WTC11 (cell line): ENCODE measurements around the gene TMA7. TPM values are rescaled to one million over a fixed set of nuclear protein-coding genes. Genes with fewer than 3 reads are reported as not detected.
A peak's percentile ranks its signal among the peaks of the same experiment; 100 is the strongest.

ENCODE experiments used
- ATAC-seq: fragments of 200-7000 bp; cut with Tn5 transposase; 2 replicates; pipeline ENCODE4 v1.10.0; 2021; ENCODE audit warnings: mild to moderate bottlenecking, moderate library complexity
- CTCF ChIA-PET: fragments of 300-600 bp; sonication (Branson Sonifier 250); formaldehyde crosslinking; loops from one replicate; lab custom pipeline; 2021; ENCODE audit warnings: antibody characterized with exemption; lab: Charles Lee
- POLR2A ChIA-PET: fragments of 350-600 bp; sonication (Branson Sonifier 250); formaldehyde crosslinking; loops from one replicate; lab custom pipeline; 2021; ENCODE audit warnings: antibody characterized with exemption; lab: Charles Lee
- DNase-seq: peaks from one replicate; pipeline ENCODE4 v3.0.0; 2021; ENCODE audit warnings: low spot score
- H3K27ac Mint-ChIP-seq: 2 replicates; pipeline ENCODE4 v1.8.0; 2021; ENCODE audit warnings: mixed read lengths
- H3K27me3 Mint-ChIP-seq: 2 replicates; pipeline ENCODE4 v1.8.0; 2021; ENCODE audit warnings: low read depth, mild to moderate bottlenecking, moderate library complexity, mixed read lengths
- H3K36me3 Mint-ChIP-seq: 2 replicates; pipeline ENCODE4 v1.8.0; 2021; ENCODE audit warnings: mixed read lengths
- H3K4me1 Mint-ChIP-seq: 2 replicates; pipeline ENCODE4 v1.8.0; 2022; ENCODE audit warnings: mixed read lengths
- H3K4me3 Mint-ChIP-seq: 2 replicates; pipeline ENCODE4 v1.8.0; 2021; ENCODE audit warnings: mild to moderate bottlenecking, moderate library complexity, mixed read lengths
- H3K9me3 Mint-ChIP-seq: 2 replicates; pipeline ENCODE4 v1.8.0; 2021; ENCODE audit warnings: mixed read lengths
- CDX4 ChIP-seq: fragments of 250-450 bp; sonication (Bioruptor Pico); IDR thresholded peaks from 2 replicates; pipeline ENCODE4 v1.9.0; 2021; ENCODE audit warnings: moderate library complexity, mild to moderate bottlenecking, inconsistent platforms, borderline replicate concordance
- ERG ChIP-seq: fragments of 250-450 bp; sonication (Bioruptor Pico); IDR thresholded peaks from 2 replicates; pipeline ENCODE4 v1.8.0; 2021; ENCODE audit warnings: mild to moderate bottlenecking
- ETV6 ChIP-seq: sonication (generic); formaldehyde crosslinking; IDR thresholded peaks from 2 replicates; pipeline ENCODE4 v1.8.1; 2022; ENCODE audit warnings: mild to moderate bottlenecking, missing genetic modification reagents
- FOXJ3 ChIP-seq: sonication (generic); formaldehyde crosslinking; IDR thresholded peaks from 2 replicates; pipeline ENCODE4 v1.9.0; 2021; ENCODE audit warnings: missing genetic modification reagents, mild to moderate bottlenecking, borderline replicate concordance
- GRHL2 ChIP-seq: fragments of 250-450 bp; sonication (Bioruptor Pico); IDR thresholded peaks from 2 replicates; pipeline ENCODE4 v1.8.0; 2022; ENCODE audit warnings: mild to moderate bottlenecking, moderate library complexity; ENCODE audit not compliant: insufficient replicate concordance, severe bottlenecking
- HMGXB4 ChIP-seq: sonication (generic); formaldehyde crosslinking; IDR thresholded peaks from 2 replicates; pipeline ENCODE4 v1.8.1; 2023; ENCODE audit warnings: mild to moderate bottlenecking, moderate library complexity, missing genetic modification reagents
- NFE2L1 ChIP-seq: sonication (generic); formaldehyde crosslinking; IDR thresholded peaks from 2 replicates; pipeline ENCODE4 v1.8.1; 2023; ENCODE audit warnings: missing genetic modification reagents
- PRDM15 ChIP-seq: sonication (generic); formaldehyde crosslinking; IDR thresholded peaks from 2 replicates; pipeline ENCODE4 v1.8.0; 2022; ENCODE audit warnings: missing genetic modification reagents
- SP1 ChIP-seq: sonication (generic); formaldehyde crosslinking; conservative IDR thresholded peaks from 2 replicates; pipeline ENCODE4 v1.8.1; 2022; ENCODE audit warnings: missing genetic modification reagents
- ZBTB21 ChIP-seq: sonication (generic); formaldehyde crosslinking; IDR thresholded peaks from 2 replicates; pipeline ENCODE4 v1.8.1; 2023; ENCODE audit warnings: mild to moderate bottlenecking, missing genetic modification reagents, borderline replicate concordance
- ZNF121 ChIP-seq: sonication (generic); formaldehyde crosslinking; IDR thresholded peaks from 2 replicates; pipeline ENCODE4 v1.8.0; 2023; ENCODE audit warnings: missing genetic modification reagents
- ZNF219 ChIP-seq: sonication (generic); formaldehyde crosslinking; IDR thresholded peaks from 2 replicates; pipeline ENCODE4 v1.8.0; 2023; ENCODE audit warnings: missing genetic modification reagents, mild to moderate bottlenecking, borderline replicate concordance
- ZNF512 ChIP-seq: sonication (generic); formaldehyde crosslinking; IDR thresholded peaks from 2 replicates; pipeline ENCODE4 v1.8.1; 2022; ENCODE audit warnings: missing genetic modification reagents, borderline replicate concordance
- total RNA-seq: library from RNA; stranded (reverse); gene quantifications from 3 replicates; pipeline ENCODE4 v1.2.3, GENCODE V29; 2021
- TF ChIP-seq, protein P1 (sequence below): sonication (generic); formaldehyde crosslinking; IDR thresholded peaks from 2 replicates; pipeline ENCODE4 v1.8.1; 2023; ENCODE audit warnings: mild to moderate bottlenecking, missing genetic modification reagents
- TF ChIP-seq, protein P2 (sequence below): sonication (generic); formaldehyde crosslinking; IDR thresholded peaks from 2 replicates; pipeline ENCODE4 v1.8.1; 2023; ENCODE audit warnings: mild to moderate bottlenecking, missing genetic modification reagents, moderate library complexity
- TF ChIP-seq, protein P3 (sequence below): sonication (generic); formaldehyde crosslinking; IDR thresholded peaks from 2 replicates; pipeline ENCODE4 v1.8.0; 2023; ENCODE audit warnings: missing genetic modification reagents, mild to moderate bottlenecking, borderline replicate concordance
- TF ChIP-seq, protein P4 (sequence below): sonication (generic); formaldehyde crosslinking; IDR thresholded peaks from 2 replicates; pipeline ENCODE4 v1.8.0; 2022; ENCODE audit warnings: mild to moderate bottlenecking, missing genetic modification reagents

Gene TMA7
- total RNA-seq, 1 experiment from 2014 or later, result 318 TPM

- Mint-ChIP-seq H3K27ac (peak overlapping the region; percentile 97), H3K9me3 (no peaks in the 10 kb centered on the region), H3K36me3 (peaks cover 25% of the 10 kb centered on the region), H3K4me3 (peak overlapping the region; percentile 7), H3K27me3 (no peaks in the 10 kb centered on the region), H3K4me1 (peaks cover 21% of the 10 kb centered on the region)
- ChIA-PET POLR2A (interaction anchor here (0.9 to 2.1 kb wide), 3 partner anchors 19 to 82 kb away, joined by 3 to 8 read pairs (median 7); partner anchors contain the start of gene ATRIP), CTCF (interaction anchor here (0.8 to 3.0 kb wide), 7 partner anchors 7 to 91 kb away, joined by 5 to 23 read pairs (median 11); partner anchors contain the start of gene PFKFB4)
- ATAC-seq, result peak; percentile 94
- DNase-seq, result peak; percentile 92
- TF ChIP-seq, protein P1, sequence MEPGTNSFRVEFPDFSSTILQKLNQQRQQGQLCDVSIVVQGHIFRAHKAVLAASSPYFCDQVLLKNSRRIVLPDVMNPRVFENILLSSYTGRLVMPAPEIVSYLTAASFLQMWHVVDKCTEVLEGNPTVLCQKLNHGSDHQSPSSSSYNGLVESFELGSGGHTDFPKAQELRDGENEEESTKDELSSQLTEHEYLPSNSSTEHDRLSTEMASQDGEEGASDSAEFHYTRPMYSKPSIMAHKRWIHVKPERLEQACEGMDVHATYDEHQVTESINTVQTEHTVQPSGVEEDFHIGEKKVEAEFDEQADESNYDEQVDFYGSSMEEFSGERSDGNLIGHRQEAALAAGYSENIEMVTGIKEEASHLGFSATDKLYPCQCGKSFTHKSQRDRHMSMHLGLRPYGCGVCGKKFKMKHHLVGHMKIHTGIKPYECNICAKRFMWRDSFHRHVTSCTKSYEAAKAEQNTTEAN (CRISPR knock-in tag), result no peak
- TF ChIP-seq ZNF121 (0 out of 2 replicates have a peak, but pooled peaks have one; percentile 13), ZNF219 (CRISPR knock-in tag) (no peak), PRDM15 (CRISPR knock-in tag) (peak; percentile 42), ZBTB21 (no peak), FOXJ3 (CRISPR knock-in tag) (no peak), GRHL2 (CRISPR knock-in tag) (no peak), HMGXB4 (CRISPR knock-in tag) (0 out of 2 replicates have a peak, but pooled peaks have one; percentile 18), SP1 (CRISPR knock-in tag) (peak; percentile 75), ETV6 (CRISPR knock-in tag) (peak; percentile 90), ZNF512 (CRISPR knock-in tag) (no peak), ERG (CRISPR knock-in tag) (no peak), NFE2L1 (CRISPR knock-in tag) (peak; percentile 99), CDX4 (no peak)
- TF ChIP-seq, protein P2, sequence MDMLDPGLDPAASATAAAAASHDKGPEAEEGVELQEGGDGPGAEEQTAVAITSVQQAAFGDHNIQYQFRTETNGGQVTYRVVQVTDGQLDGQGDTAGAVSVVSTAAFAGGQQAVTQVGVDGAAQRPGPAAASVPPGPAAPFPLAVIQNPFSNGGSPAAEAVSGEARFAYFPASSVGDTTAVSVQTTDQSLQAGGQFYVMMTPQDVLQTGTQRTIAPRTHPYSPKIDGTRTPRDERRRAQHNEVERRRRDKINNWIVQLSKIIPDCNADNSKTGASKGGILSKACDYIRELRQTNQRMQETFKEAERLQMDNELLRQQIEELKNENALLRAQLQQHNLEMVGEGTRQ (CRISPR knock-in tag), result 0 out of 2 replicates have a peak, but pooled peaks have one; percentile 45
- TF ChIP-seq, protein P3, sequence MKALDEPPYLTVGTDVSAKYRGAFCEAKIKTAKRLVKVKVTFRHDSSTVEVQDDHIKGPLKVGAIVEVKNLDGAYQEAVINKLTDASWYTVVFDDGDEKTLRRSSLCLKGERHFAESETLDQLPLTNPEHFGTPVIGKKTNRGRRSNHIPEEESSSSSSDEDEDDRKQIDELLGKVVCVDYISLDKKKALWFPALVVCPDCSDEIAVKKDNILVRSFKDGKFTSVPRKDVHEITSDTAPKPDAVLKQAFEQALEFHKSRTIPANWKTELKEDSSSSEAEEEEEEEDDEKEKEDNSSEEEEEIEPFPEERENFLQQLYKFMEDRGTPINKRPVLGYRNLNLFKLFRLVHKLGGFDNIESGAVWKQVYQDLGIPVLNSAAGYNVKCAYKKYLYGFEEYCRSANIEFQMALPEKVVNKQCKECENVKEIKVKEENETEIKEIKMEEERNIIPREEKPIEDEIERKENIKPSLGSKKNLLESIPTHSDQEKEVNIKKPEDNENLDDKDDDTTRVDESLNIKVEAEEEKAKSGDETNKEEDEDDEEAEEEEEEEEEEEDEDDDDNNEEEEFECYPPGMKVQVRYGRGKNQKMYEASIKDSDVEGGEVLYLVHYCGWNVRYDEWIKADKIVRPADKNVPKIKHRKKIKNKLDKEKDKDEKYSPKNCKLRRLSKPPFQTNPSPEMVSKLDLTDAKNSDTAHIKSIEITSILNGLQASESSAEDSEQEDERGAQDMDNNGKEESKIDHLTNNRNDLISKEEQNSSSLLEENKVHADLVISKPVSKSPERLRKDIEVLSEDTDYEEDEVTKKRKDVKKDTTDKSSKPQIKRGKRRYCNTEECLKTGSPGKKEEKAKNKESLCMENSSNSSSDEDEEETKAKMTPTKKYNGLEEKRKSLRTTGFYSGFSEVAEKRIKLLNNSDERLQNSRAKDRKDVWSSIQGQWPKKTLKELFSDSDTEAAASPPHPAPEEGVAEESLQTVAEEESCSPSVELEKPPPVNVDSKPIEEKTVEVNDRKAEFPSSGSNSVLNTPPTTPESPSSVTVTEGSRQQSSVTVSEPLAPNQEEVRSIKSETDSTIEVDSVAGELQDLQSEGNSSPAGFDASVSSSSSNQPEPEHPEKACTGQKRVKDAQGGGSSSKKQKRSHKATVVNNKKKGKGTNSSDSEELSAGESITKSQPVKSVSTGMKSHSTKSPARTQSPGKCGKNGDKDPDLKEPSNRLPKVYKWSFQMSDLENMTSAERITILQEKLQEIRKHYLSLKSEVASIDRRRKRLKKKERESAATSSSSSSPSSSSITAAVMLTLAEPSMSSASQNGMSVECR, result peak; percentile 82; the same call in 1 of the 2 replicates
- TF ChIP-seq, protein P4, sequence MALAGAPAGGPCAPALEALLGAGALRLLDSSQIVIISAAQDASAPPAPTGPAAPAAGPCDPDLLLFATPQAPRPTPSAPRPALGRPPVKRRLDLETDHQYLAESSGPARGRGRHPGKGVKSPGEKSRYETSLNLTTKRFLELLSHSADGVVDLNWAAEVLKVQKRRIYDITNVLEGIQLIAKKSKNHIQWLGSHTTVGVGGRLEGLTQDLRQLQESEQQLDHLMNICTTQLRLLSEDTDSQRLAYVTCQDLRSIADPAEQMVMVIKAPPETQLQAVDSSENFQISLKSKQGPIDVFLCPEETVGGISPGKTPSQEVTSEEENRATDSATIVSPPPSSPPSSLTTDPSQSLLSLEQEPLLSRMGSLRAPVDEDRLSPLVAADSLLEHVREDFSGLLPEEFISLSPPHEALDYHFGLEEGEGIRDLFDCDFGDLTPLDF (CRISPR knock-in tag), result no peak
Observed at GRCh38 chr3:48465531-48466378, 25.7 kb downstream of the TMA7 start.
